Activated CD8-positive, alpha-beta memory T cell treated with anti-CD3 and anti-CD28 coated beads, Interleukin-2, amount 50 U/mL, for 4 hours (primary cell): ENCODE measurements around the gene TNP1.

ENCODE experiments used
- DNase-seq: peaks from one replicate; pipeline ENCODE4 v3.0.0-alpha.2; 2020

TNP1 gene

GRCh38 chr2:216859944-216860343, at the start of gene TNP1:
TSS of gene TNP1 (minus strand) at chr2:216860064. CDS start at chr2:216860034, 30 bp downstream.
- no peak for DNase-seq

GRCh38 chr2:216908300-216908699, 48.4 kb upstream of the TNP1 start:
- no peak for DNase-seq

- no peak for DNase-seq
Observed at GRCh38 chr2:216905649-216906329, 45.9 kb upstream of the TNP1 start.

GRCh38 chr2:216904974-216905373, 45.1 kb upstream of the TNP1 start:
- DNase-seq: no peak

- no peak for DNase-seq
Observed at GRCh38 chr2:216904554-216904953, 44.7 kb upstream of the TNP1 start.

GRCh38 chr2:216903470-216903869, 43.6 kb upstream of the TNP1 start:
- no peak for DNase-seq

- DNase-seq: no peak
Observed at GRCh38 chr2:216901273-216901672, 41.4 kb upstream of the TNP1 start.

GRCh38 chr2:216900406-216900805, 40.5 kb upstream of the TNP1 start:
- DNase-seq: no peak

GRCh38 chr2:216897561-216898203, 37.8 kb upstream of the TNP1 start:
- no peak for DNase-seq

GRCh38 chr2:216890138-216890537, 30.3 kb upstream of the TNP1 start:
- no peak for DNase-seq

GRCh38 chr2:216888887-216889622, 29.2 kb upstream of the TNP1 start:
- no peak for DNase-seq

GRCh38 chr2:216888081-216888480, 28.2 kb upstream of the TNP1 start:
- DNase-seq: no peak

- no peak for DNase-seq
Observed at GRCh38 chr2:216887138-216887537, 27.3 kb upstream of the TNP1 start.

GRCh38 chr2:216885117-216885553, 25.3 kb upstream of the TNP1 start:
- no peak for DNase-seq

GRCh38 chr2:216884347-216884746, 24.5 kb upstream of the TNP1 start:
- DNase-seq: no peak

- no peak for DNase-seq
Observed at GRCh38 chr2:216882876-216883275, 23.0 kb upstream of the TNP1 start.

GRCh38 chr2:216881411-216881810, 21.5 kb upstream of the TNP1 start:
- DNase-seq: no peak

GRCh38 chr2:216880509-216881184, 20.8 kb upstream of the TNP1 start:
- DNase-seq: no peak

GRCh38 chr2:216879727-216880508, 20.1 kb upstream of the TNP1 start:
- DNase-seq: no peak

- no peak for DNase-seq
Observed at GRCh38 chr2:216878072-216878471, 18.2 kb upstream of the TNP1 start.

GRCh38 chr2:216877085-216877484, 17.2 kb upstream of the TNP1 start:
- no peak for DNase-seq

- DNase-seq: no peak
Observed at GRCh38 chr2:216875862-216876261, 16.0 kb upstream of the TNP1 start.

GRCh38 chr2:216873573-216873972, 13.7 kb upstream of the TNP1 start:
- no peak for DNase-seq
